HG03025 (cell line): ENCODE data around the gene CHMP4A.
"Not testable (repeated sequence)": the region's sequence is repeated elsewhere in the genome, so short reads cannot be mapped to it uniquely, and the experiment has no call there.

Source experiments
- ATAC-seq: cut with Tn5 transposase; IDR thresholded peaks from one replicate; pipeline ENCODE4 v1.9.1; 2021; ENCODE audit warnings: mild to moderate bottlenecking, moderate library complexity; ENCODE audit not compliant: unreplicated experiment, low FRiP score

Gene CHMP4A

GRCh38 chr14:24249230-24250021 is 36.1 kb upstream of the CHMP4A start:
- ATAC-seq = no peak

DNA sequence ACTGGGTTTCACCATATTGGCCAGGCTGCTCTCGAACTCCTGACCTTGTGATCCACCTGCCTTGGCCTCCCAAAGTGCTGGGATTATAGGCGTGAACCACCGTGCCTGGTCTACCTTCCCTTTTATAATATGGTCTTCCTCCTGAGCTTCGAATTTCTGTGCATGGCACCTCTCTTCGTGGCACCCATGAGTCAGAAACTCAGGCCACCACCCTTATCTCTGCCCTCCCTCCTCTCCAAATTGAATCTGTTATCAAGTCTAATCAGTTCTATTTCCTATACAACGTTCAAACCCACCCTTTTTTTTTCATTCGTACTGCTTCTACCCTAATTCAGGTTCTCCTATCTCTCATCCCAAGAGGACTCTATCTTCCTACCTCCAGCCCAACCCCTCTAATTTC is 34.1 kb upstream of the CHMP4A start:
- ATAC-seq = no peak

GRCh38 chr14:24246765-24247212 is 33.5 kb upstream of the CHMP4A start:
- no peak for ATAC-seq

- ATAC-seq = not testable (repeated sequence)
Measured at GRCh38 chr14:24245350-24245749, 32.1 kb upstream of the CHMP4A start.

DNA sequence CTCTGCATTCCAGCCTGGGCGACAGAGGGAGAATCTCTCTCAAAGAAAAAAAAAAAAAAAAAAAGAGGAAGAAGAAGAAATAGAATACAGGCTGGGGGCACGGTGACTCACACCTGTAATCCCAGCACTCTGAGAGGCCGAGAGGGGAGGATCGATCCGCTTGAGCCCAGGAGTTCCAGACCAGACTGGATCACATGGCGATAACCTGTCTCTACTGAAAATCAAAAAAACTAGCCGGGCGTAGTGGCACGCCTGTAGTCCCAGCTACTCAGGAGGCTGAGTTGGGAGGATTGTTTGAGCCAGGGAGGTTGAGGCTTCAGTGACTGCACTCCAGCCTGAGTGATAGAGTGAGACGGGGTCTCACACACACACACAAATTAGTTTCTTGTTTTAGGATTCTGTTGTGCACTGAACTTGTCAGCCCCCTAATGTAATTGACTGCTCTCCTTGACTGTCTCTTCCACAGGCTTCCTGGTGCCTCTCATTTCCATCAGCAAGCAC is 30.1 kb upstream of the CHMP4A start:
- ATAC-seq = no peak

DNA sequence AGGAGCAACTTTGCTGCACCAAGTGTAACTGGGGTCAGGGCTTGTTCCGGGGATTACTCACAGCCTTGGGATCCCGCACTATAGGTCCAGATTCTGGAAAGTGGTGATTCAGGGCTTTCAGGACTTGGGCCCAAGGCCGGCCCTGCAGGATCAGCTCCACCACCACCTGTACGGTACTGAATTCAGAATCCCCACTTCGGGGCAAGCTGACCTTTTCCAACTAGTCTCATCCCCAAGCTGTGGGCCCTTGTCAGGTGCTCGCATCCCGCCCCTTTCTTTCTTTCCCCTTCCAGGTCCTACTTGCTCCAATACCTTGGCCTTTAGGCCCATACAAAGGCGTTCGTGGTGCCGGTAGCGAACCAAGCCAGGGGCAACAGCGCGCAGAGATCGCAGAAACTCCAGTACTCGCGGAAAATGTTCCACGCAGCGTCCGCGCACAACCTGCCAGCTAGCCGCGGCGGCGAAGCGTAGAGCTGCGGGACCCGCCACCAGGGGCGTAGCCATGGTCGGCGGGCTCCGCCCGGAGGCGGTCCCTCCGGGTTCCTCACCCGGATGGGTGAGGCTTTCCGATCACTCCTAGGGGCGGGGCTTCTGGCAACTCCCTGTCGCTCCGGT is 28.6 kb upstream of the CHMP4A start:
- peak; percentile 70 for ATAC-seq

- ATAC-seq = no peak
Measured at GRCh38 chr14:24240110-24240918, 27.0 kb upstream of the CHMP4A start.

GRCh38 chr14:24238527-24239037 is 25.3 kb upstream of the CHMP4A start:
- no peak for ATAC-seq

DNA sequence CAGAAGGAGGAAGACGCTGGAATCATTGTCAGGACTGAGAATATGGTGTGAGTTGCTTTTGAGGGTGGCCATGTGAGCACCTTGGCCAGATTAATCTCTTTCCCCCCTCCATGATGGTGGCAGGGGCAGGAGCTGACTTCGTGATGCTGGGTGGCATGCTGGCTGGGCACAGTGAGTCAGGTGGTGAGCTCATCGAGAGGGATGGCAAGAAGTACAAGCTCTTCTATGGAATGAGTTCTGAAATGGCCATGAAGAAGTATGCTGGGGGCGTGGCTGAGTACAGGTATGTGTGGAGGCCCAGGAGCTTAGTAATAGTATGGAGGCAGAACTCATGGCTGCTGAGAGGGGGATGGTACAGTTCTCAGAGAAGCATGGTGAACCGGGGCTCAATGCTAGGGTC is 24.8 kb upstream of the CHMP4A start:
- ATAC-seq = no peak

- no peak for ATAC-seq
Measured at GRCh38 chr14:24237463-24237955, 24.2 kb upstream of the CHMP4A start.

- no peak for ATAC-seq
Measured at GRCh38 chr14:24236689-24237462, 23.6 kb upstream of the CHMP4A start.

DNA sequence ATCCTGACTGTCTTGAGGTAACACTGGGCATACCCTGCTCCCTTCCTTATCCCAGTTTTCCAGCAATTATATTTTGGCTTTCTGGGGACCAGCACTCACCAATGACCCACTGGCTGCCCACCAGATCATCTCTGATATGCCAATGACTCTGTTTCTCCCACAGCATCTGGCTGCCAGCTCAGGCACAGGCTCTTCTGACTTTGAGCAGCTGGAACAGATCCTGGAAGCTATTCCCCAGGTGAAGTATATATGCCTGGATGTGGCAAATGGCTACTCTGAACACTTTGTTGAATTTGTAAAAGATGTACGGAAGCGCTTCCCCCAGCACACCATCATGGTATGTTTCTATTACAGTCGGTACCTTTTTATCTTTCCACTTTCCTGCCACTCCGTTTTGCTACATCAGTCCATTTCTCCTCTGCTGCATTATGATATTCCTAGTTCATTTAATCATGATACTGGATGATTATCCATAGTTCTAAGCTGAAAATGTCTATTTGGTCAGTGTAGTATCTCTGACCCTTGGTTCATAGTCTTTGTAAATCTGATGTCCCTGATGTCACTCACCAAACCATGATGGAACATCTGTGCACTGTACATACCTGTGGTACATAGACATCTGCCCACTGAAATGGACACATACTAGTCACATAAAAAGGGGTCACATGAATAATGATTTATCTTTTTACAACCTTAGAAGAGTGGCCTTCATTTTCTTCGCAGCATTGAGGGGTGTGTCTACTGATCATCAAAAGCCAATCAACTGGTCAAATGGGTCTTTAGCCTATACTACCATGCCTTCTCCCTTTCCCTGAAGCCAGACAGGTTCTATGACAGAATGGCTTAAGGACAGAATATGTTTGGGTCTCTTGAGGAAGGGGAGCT is 22.8 kb upstream of the CHMP4A start:
- no peak for ATAC-seq

GRCh38 chr14:24234095-24235005 is 21.1 kb upstream of the CHMP4A start:
- no peak for ATAC-seq

DNA sequence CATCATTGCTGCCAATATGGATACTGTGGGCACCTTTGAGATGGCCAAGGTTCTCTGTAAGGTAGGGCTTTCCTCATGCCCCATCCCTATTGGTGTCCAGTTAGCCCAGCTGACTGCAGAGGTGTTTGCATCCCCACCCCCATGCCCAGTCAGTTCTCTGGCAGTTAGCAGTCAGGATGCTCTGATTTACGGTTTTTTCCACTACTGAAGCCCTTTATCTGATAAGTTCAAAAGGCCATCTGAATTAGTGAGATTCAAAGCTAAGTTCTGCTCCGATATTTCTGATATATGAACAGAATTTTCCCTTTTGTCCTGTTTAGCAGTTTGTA is 20.2 kb upstream of the CHMP4A start:
- ATAC-seq = no peak

DNA sequence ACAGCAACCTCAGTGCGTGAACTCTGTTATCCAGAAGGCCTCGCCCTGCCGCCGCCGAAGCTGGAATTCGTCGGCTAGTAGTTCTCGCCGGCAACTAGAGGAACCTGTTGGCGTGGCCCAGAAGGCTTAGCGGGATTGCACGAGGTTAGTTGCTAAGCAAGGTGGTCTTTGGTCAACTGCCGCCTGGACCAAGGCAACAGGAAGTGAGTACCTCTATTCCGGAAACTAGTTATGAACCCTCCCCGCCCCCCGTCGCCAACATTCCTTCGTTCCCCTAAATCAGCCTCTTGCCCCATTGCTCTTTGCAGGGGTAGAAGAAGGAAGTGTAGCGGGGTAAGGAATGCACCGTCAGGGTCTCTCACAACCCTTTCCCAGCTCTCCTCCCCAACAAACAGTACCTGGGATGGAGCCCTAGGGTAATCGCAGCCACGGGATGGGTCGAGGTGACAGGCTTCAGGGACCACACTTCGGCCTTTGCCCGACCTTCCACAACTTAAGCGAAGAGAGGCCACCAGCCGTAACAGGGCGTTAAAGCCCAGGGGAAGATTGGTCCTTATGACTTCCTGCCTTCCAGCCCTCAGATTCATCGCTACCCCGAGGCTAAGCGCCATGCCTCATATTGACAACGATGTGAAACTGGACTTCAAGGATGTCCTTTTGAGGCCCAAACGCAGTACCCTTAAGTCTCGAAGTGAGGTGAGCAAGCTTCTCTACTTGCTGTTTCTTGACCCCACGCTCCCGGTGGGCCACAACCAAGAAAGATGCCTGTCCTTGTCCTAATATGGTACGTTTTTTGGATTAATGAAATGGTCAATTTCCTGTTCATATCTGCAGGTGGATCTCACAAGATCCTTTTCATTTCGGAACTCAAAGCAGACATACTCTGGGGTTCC is 19.6 kb upstream of the CHMP4A start, which contains the start of gene GMPR2:
GMPR2 (plus strand) TSS at position 285 of the 893 bp plus-strand sequence; CDS start at position 610, 325 bp downstream.
- ATAC-seq = peak; percentile 36

GRCh38 chr14:24232121-24232644 is 18.9 kb upstream of the CHMP4A start, which contains the start of gene NEDD8:
TSS of gene NEDD8 (minus strand) at chr14:24232367. CDS start at chr14:24232267, 100 bp downstream.
- ATAC-seq = peak; percentile 77
